Calu3 (cell line): ENCODE data around the gene PRMT5. TPM values are rescaled to one million over a fixed set of nuclear protein-coding genes. Genes with fewer than 3 reads are reported as not detected.
A peak's percentile ranks its signal among the peaks of the same experiment; 100 is the strongest.

ENCODE experiments used
- BruUV-seq: library from RNA; stranded (reverse); fragments of 400-500 nt; replicated peaks from 2 replicates; lab custom pipeline; 2021; lab: Mats Ljungman, UMichigan
- CTCF ChIA-PET: fragments of 300-600 bp; sonication (Branson Sonifier 250); formaldehyde crosslinking; loops from one replicate; lab custom pipeline; 2022; ENCODE audit warnings: antibody characterized with exemption; lab: Charles Lee
- DNase-seq: peaks from one replicate; pipeline ENCODE4 v3.0.0; 2022
- H3K27ac Mint-ChIP-seq: one replicate; pipeline ENCODE4 v1.8.0; 2022; ENCODE audit warnings: mixed read lengths; ENCODE audit not compliant: unreplicated experiment
- H3K27me3 Mint-ChIP-seq: one replicate; pipeline ENCODE4 v1.8.0; 2022; ENCODE audit warnings: mixed read lengths; ENCODE audit not compliant: unreplicated experiment
- H3K36me3 Mint-ChIP-seq: one replicate; pipeline ENCODE4 v1.8.0; 2022; ENCODE audit warnings: mild to moderate bottlenecking, moderate library complexity, mixed read lengths; ENCODE audit not compliant: insufficient read depth, unreplicated experiment
- H3K4me1 Mint-ChIP-seq: one replicate; pipeline ENCODE4 v1.8.0; 2022; ENCODE audit warnings: mild to moderate bottlenecking, low read depth, mixed read lengths; ENCODE audit not compliant: unreplicated experiment
- H3K4me3 Mint-ChIP-seq: one replicate; pipeline ENCODE4 v1.8.0; 2022; ENCODE audit warnings: mild to moderate bottlenecking, low read depth, moderate library complexity, mixed read lengths; ENCODE audit not compliant: unreplicated experiment
- H3K9me3 Mint-ChIP-seq: one replicate; pipeline ENCODE4 v1.8.0; 2022; ENCODE audit warnings: low read depth, mixed read lengths; ENCODE audit not compliant: unreplicated experiment
- CTCF ChIP-seq: fragments of 200-600 bp; IDR thresholded peaks from one replicate; pipeline ENCODE4 v1.8.0; 2022; ENCODE audit warnings: antibody characterized with exemption; ENCODE audit not compliant: unreplicated experiment
- intact Hi-C: fragments of 100-400 bp; cut with micrococcal nuclease; formaldehyde crosslinking; loops from one replicate; pipeline ENCODE4 v1.10.0; 2022; ENCODE audit not compliant: unreplicated experiment
- total RNA-seq: library from RNA; stranded (reverse); gene quantifications from 2 replicates; pipeline ENCODE4 v1.2.3, GENCODE V29; 2022

PRMT5 gene
- total RNA-seq, 1 experiment from 2014 or later, result 101 TPM

- BruUV-seq, result no TSS peak
- Mint-ChIP-seq H3K36me3 (peaks cover 36% of the 10 kb centered on the region), H3K4me1 (peaks cover 16% of the 10 kb centered on the region), H3K27ac (peak within 1 kb of the TSS; percentile 92), H3K27me3 (no peaks in the 10 kb centered on the region), H3K4me3 (peak within 1 kb of the TSS; percentile 80), H3K9me3 (no peaks in the 10 kb centered on the region)
- DNase-seq, result peak; percentile 95
- CTCF ChIA-PET, result interaction anchor here (0.8 to 2.2 kb wide), 9 partner anchors 11 to 282 kb away, joined by 3 to 9 read pairs (median 4); partner anchors contain the start of genes DAD1 and OXA1L
- TF ChIP-seq CTCF, result no peak
- intact Hi-C loops, result loop anchor here (1.0 kb wide), 1 partner anchor 29 kb away; no protein-coding TSS in a partner anchor
Observed at GRCh38 chr14:22871224-22872032, 57.7 kb downstream of the PRMT5 start, which contains the start of gene LRP10. LRP10 (plus strand) TSS chr14:22871740; CDS start chr14:22872304, 564 bp downstream.

GRCh38 chr14:22870811-22871223, 58.4 kb downstream of the PRMT5 start:
- Mint-ChIP-seq H3K9me3 (no peaks in the 10 kb centered on the region), H3K36me3 (peaks cover 36% of the 10 kb centered on the region), H3K4me3 (peak overlapping the region; percentile 80), H3K27ac (peak overlapping the region; percentile 92), H3K4me1 (peaks cover 19% of the 10 kb centered on the region), H3K27me3 (no peaks in the 10 kb centered on the region)
- no peak for DNase-seq
- TSS peak; percentile 48 for BruUV-seq
- TF ChIP-seq CTCF, result no peak
- CTCF ChIA-PET, result interaction anchor here (0.8 to 1.9 kb wide), 7 partner anchors 11 to 281 kb away, joined by 3 to 9 read pairs (median 4); partner anchors contain the start of genes DAD1 and OXA1L
- intact Hi-C loops, result no loop called here

Other genes with a start within 250 kb of the PRMT5 start
- gene OXA1L, start 162.7 kb downstream of the PRMT5 start, total RNA-seq, result 76.5 and 83.3 TPM in 2 replicates
- gene SLC7A7, start 113.9 kb downstream of the PRMT5 start, total RNA-seq, result 8.7 and 10.2 TPM in 2 replicates
- 110 and 111 TPM in 2 replicates for gene MRPL52, start 99.5 kb downstream of the PRMT5 start, total RNA-seq
- gene MMP14, start 92.8 kb downstream of the PRMT5 start, total RNA-seq, result 7.8 and 10.5 TPM in 2 replicates
- gene LRP10, start 57.6 kb downstream of the PRMT5 start, total RNA-seq, result 112 and 121 TPM in 2 replicates
- gene REM2, start 46.2 kb downstream of the PRMT5 start, total RNA-seq, result 0.85 and 1.0 TPM in 2 replicates
- 65.3 and 70.9 TPM in 2 replicates for gene RBM23, start 10.2 kb downstream of the PRMT5 start, total RNA-seq
- gene HAUS4, start 27.7 kb upstream of the PRMT5 start, total RNA-seq, result 30.4 and 32.1 TPM in 2 replicates
- gene AJUBA, start 53.2 kb upstream of the PRMT5 start, total RNA-seq, result 20.2 and 32.7 TPM in 2 replicates
- gene C14orf93, start 80.8 kb upstream of the PRMT5 start, total RNA-seq, result 9.6 and 10.6 TPM in 2 replicates
- gene PSMB5, start 105.5 kb upstream of the PRMT5 start, total RNA-seq, result 121 and 138 TPM in 2 replicates
- not detected in 2 replicates for gene PSMB11, start 112.8 kb upstream of the PRMT5 start, total RNA-seq
- 5.0 and 5.7 TPM in 2 replicates for gene CDH24, start 128.1 kb upstream of the PRMT5 start, total RNA-seq
- gene ACIN1, start 165.8 kb upstream of the PRMT5 start, total RNA-seq, result 181 and 191 TPM in 2 replicates
- 47.0 and 47.3 TPM in 2 replicates for gene C14orf119, start 166.1 kb upstream of the PRMT5 start, total RNA-seq
- gene CIROP, start 175.6 kb upstream of the PRMT5 start, total RNA-seq, result not detected in 2 replicates
- not detected in 2 replicates for gene CEBPE, start 189.9 kb upstream of the PRMT5 start, total RNA-seq